WTC11 (cell line): Measurements from ENCODE around the gene ATXN3L. TPM values are rescaled to one million over a fixed set of nuclear protein-coding genes. Genes with fewer than 3 reads are reported as not detected.
A peak's percentile ranks its signal among the peaks of the same experiment; 100 is the strongest.

Source experiments
- ATAC-seq: fragments of 200-7000 bp; cut with Tn5 transposase; 2 replicates; pipeline ENCODE4 v1.10.0; 2021; ENCODE audit warnings: mild to moderate bottlenecking, moderate library complexity
- CTCF ChIA-PET: fragments of 300-600 bp; sonication (Branson Sonifier 250); formaldehyde crosslinking; loops from one replicate; lab custom pipeline; 2021; ENCODE audit warnings: antibody characterized with exemption; lab: Charles Lee
- POLR2A ChIA-PET: fragments of 350-600 bp; sonication (Branson Sonifier 250); formaldehyde crosslinking; loops from one replicate; lab custom pipeline; 2021; ENCODE audit warnings: antibody characterized with exemption; lab: Charles Lee
- DNase-seq: peaks from one replicate; pipeline ENCODE4 v3.0.0; 2021; ENCODE audit warnings: low spot score
- H3K27ac Mint-ChIP-seq: 2 replicates; pipeline ENCODE4 v1.8.0; 2021; ENCODE audit warnings: mixed read lengths
- H3K27me3 Mint-ChIP-seq: 2 replicates; pipeline ENCODE4 v1.8.0; 2021; ENCODE audit warnings: low read depth, mild to moderate bottlenecking, moderate library complexity, mixed read lengths
- H3K36me3 Mint-ChIP-seq: 2 replicates; pipeline ENCODE4 v1.8.0; 2021; ENCODE audit warnings: mixed read lengths
- H3K4me1 Mint-ChIP-seq: 2 replicates; pipeline ENCODE4 v1.8.0; 2022; ENCODE audit warnings: mixed read lengths
- H3K4me3 Mint-ChIP-seq: 2 replicates; pipeline ENCODE4 v1.8.0; 2021; ENCODE audit warnings: mild to moderate bottlenecking, moderate library complexity, mixed read lengths
- H3K9me3 Mint-ChIP-seq: 2 replicates; pipeline ENCODE4 v1.8.0; 2021; ENCODE audit warnings: mixed read lengths
- CREM ChIP-seq: sonication (generic); formaldehyde crosslinking; IDR thresholded peaks from 2 replicates; pipeline ENCODE4 v1.8.1; 2022; ENCODE audit warnings: mild to moderate bottlenecking, missing genetic modification reagents, moderate library complexity
- NFATC4 ChIP-seq: fragments of 250-450 bp; sonication (Bioruptor Pico); IDR thresholded peaks from 2 replicates; pipeline ENCODE4 v1.9.0; 2021; ENCODE audit warnings: mild to moderate bottlenecking
- OVOL2 ChIP-seq: fragments of 250-450 bp; sonication (Bioruptor Pico); IDR thresholded peaks from 2 replicates; pipeline ENCODE4 v1.9.0; 2021; ENCODE audit warnings: mild to moderate bottlenecking, borderline replicate concordance
- SOX15 ChIP-seq: fragments of 250-450 bp; sonication (Bioruptor Pico); IDR thresholded peaks from 2 replicates; pipeline ENCODE4 v1.9.0; 2021; ENCODE audit warnings: mild to moderate bottlenecking
- ZBTB21 ChIP-seq: sonication (generic); formaldehyde crosslinking; IDR thresholded peaks from 2 replicates; pipeline ENCODE4 v1.8.1; 2023; ENCODE audit warnings: mild to moderate bottlenecking, missing genetic modification reagents, borderline replicate concordance
- total RNA-seq: library from RNA; stranded (reverse); gene quantifications from 3 replicates; pipeline ENCODE4 v1.2.3, GENCODE V29; 2021
- TF ChIP-seq, protein P1 (sequence below): sonication (generic); formaldehyde crosslinking; IDR thresholded peaks from 2 replicates; pipeline ENCODE4 v1.8.0; 2022; ENCODE audit warnings: mild to moderate bottlenecking, missing genetic modification reagents
- TF ChIP-seq, protein P2 (sequence below): sonication (generic); formaldehyde crosslinking; IDR thresholded peaks from 2 replicates; pipeline ENCODE4 v1.8.1; 2022; ENCODE audit warnings: missing genetic modification reagents, borderline replicate concordance
- TF ChIP-seq, protein P3 (sequence below): sonication (generic); formaldehyde crosslinking; IDR thresholded peaks from 2 replicates; pipeline ENCODE4 v1.8.0; 2022; ENCODE audit warnings: mild to moderate bottlenecking, missing genetic modification reagents
- TF ChIP-seq, protein P4 (sequence below): sonication (generic); formaldehyde crosslinking; IDR thresholded peaks from 2 replicates; pipeline ENCODE4 v1.8.1; 2023; ENCODE audit warnings: mild to moderate bottlenecking, missing genetic modification reagents, moderate library complexity
- TF ChIP-seq, protein P5 (sequence below): sonication (generic); formaldehyde crosslinking; IDR thresholded peaks from 2 replicates; pipeline ENCODE4 v1.8.0; 2022; ENCODE audit warnings: mild to moderate bottlenecking, missing genetic modification reagents
- TF ChIP-seq, protein P6 (sequence below): sonication (generic); formaldehyde crosslinking; conservative IDR thresholded peaks from 2 replicates; pipeline ENCODE4 v1.8.1; 2023; ENCODE audit warnings: mild to moderate bottlenecking, low read depth, missing genetic modification reagents, moderate library complexity

ATXN3L gene
- total RNA-seq, 1 experiment from 2014 or later = not detected

DNA sequence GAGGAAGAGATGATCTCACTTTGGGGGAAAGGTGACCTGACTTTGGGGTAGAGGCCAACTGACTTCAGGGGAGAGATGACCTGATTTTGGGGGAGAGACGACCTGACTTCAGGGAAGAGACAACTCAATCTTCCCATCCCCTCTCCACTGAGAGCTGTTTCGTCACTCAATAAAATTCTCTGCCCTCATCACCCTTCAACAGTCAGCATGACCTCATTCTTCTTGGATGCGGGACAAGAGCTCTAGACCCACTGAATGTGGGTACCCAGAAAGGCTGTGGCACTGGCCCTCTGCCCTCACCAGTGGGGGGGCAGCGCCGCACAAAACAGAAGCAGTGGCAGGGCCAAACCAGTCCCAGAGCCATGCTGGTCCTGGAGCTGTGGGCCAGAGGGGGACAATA lies 34.6 kb downstream of the ATXN3L start:
- peak overlapping the region; percentile 58 for H3K27ac Mint-ChIP-seq
- ChIA-PET POLR2A (no interaction called here), CTCF (no interaction called here)
- no peak overlapping the region for H3K4me3 Mint-ChIP-seq
- peaks cover 30% of the 10 kb centered on the region for H3K36me3 Mint-ChIP-seq
- ATAC-seq (no peak), DNase-seq (no peak)
- TF ChIP-seq, protein P1, sequence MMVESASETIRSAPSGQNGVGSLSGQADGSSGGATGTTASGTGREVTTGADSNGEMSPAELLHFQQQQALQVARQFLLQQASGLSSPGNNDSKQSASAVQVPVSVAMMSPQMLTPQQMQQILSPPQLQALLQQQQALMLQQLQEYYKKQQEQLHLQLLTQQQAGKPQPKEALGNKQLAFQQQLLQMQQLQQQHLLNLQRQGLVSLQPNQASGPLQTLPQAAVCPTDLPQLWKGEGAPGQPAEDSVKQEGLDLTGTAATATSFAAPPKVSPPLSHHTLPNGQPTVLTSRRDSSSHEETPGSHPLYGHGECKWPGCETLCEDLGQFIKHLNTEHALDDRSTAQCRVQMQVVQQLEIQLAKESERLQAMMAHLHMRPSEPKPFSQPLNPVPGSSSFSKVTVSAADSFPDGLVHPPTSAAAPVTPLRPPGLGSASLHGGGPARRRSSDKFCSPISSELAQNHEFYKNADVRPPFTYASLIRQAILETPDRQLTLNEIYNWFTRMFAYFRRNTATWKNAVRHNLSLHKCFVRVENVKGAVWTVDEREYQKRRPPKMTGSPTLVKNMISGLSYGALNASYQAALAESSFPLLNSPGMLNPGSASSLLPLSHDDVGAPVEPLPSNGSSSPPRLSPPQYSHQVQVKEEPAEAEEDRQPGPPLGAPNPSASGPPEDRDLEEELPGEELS (CRISPR knock-in tag) = no peak
- no peak for TF ChIP-seq SOX15 (CRISPR knock-in tag)
- TF ChIP-seq, protein P2, sequence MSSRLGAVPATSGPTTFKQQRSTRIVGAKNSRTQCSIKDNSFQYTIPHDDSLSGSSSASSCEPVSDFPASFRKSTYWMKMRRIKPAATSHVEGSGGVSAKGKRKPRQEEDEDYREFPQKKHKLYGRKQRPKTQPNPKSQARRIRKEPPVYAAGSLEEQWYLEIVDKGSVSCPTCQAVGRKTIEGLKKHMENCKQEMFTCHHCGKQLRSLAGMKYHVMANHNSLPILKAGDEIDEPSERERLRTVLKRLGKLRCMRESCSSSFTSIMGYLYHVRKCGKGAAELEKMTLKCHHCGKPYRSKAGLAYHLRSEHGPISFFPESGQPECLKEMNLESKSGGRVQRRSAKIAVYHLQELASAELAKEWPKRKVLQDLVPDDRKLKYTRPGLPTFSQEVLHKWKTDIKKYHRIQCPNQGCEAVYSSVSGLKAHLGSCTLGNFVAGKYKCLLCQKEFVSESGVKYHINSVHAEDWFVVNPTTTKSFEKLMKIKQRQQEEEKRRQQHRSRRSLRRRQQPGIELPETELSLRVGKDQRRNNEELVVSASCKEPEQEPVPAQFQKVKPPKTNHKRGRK (CRISPR knock-in tag) = no peak
- peaks cover 30% of the 10 kb centered on the region for H3K9me3 Mint-ChIP-seq
- peaks cover 65% of the 10 kb centered on the region for H3K4me1 Mint-ChIP-seq
- H3K27me3 Mint-ChIP-seq = peaks cover 3% of the 10 kb centered on the region

DNA sequence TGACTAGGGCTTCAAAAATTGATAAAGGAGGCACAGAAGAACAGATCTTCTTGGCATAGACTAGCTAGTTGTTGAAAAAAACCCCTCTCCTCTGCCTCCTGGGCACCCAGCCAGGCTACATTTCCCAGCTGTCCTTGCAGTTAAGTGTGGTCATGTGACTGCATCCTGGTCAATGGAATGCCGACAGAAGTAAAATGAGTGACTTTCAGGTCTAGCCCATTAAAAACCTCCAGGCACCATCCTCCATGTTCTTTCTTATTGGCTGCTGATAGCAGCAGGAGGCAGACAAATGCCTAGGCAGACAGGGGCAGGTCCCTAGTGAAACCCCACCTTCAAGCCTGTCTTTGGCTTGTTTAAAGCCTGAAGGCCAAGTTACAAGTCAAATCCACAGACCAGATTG lies 35.3 kb downstream of the ATXN3L start:
- CTCF ChIA-PET = interaction anchor here (1.1 kb wide), 1 partner anchor 337 kb away, joined by 4 read pairs; no protein-coding TSS in a partner anchor
- POLR2A ChIA-PET = interaction anchor here (1.4 to 1.7 kb wide), 2 partner anchors 305 to 309 kb away, joined by 3 to 4 read pairs; partner anchors contain the start of gene TMSB4X
- ATAC-seq (no peak), DNase-seq (no peak)
- peaks cover 30% of the 10 kb centered on the region for H3K9me3 Mint-ChIP-seq
- no peak overlapping the region for H3K4me3 Mint-ChIP-seq
- H3K27ac Mint-ChIP-seq = no peak overlapping the region; the same call in 1 of the 2 replicates
- peaks cover 64% of the 10 kb centered on the region for H3K4me1 Mint-ChIP-seq
- peaks cover 3% of the 10 kb centered on the region for H3K27me3 Mint-ChIP-seq
- H3K36me3 Mint-ChIP-seq = peaks cover 30% of the 10 kb centered on the region
- TF ChIP-seq, protein P3, sequence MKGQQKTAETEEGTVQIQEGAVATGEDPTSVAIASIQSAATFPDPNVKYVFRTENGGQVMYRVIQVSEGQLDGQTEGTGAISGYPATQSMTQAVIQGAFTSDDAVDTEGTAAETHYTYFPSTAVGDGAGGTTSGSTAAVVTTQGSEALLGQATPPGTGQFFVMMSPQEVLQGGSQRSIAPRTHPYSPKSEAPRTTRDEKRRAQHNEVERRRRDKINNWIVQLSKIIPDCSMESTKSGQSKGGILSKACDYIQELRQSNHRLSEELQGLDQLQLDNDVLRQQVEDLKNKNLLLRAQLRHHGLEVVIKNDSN = peak; percentile 55
- TF ChIP-seq, protein P1 (CRISPR knock-in tag) = no peak
- TF ChIP-seq, protein P4, sequence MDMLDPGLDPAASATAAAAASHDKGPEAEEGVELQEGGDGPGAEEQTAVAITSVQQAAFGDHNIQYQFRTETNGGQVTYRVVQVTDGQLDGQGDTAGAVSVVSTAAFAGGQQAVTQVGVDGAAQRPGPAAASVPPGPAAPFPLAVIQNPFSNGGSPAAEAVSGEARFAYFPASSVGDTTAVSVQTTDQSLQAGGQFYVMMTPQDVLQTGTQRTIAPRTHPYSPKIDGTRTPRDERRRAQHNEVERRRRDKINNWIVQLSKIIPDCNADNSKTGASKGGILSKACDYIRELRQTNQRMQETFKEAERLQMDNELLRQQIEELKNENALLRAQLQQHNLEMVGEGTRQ (CRISPR knock-in tag) = peak; percentile 75

DNA sequence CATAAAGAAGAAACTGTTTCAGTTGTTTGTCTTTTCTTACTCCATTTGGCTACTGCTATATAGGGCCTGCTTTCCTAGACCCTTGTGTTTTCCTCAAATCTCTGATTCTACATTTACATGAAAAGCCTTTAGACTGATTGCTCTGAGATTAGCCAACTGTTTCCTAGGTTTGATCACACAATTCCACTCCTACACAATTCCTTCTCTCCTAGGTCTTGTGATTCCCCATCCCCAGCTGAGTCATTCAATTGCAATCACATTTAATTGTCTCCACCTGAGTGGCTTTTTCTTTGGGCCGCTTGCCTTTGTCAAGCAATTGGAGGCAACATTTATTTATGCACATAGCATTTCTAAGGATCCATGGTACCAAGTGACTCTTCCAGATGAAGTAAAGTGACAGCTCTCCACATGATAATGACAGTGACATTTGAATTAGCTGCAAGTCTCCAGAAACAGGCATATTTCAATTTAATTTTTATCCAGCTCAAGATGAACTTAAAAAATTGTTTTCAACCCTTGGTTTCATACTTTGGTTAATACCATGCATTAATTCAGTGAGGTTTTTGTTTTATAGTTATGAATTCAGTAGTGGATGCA lies 35.8 kb downstream of the ATXN3L start:
- peak overlapping the region; percentile 97 for H3K27ac Mint-ChIP-seq

DNA sequence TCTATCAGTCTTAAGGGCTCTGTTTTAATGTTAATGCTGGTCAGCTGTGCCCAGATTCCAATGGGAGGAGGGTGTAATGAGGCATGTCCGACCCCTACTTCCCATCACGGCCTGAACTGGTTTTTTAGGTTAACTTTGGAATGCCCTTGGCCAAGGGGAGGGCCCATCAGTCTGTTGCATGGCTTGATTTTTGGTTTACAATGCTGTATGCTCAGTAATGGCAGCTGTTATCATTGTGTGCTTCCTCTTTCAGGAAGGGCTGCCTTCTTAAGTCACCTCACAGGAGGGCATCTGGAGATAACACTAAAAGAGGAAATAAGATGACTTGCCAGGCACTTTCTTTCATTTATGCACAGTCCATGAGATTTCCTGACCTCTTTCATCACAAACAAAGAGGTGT lies 36.3 kb downstream of the ATXN3L start:
- ATAC-seq (peak; percentile 87), DNase-seq (peak; percentile 19)
- Mint-ChIP-seq H3K27ac (peak overlapping the region; percentile 97), H3K4me1 (peaks cover 54% of the 10 kb centered on the region), H3K36me3 (peaks cover 30% of the 10 kb centered on the region), H3K27me3 (peaks cover 3% of the 10 kb centered on the region), H3K4me3 (no peak overlapping the region), H3K9me3 (peaks cover 30% of the 10 kb centered on the region)
- POLR2A ChIA-PET = interaction anchor here (1.4 to 1.7 kb wide), 2 partner anchors 304 to 308 kb away, joined by 3 to 4 read pairs; partner anchors contain the start of gene TMSB4X
- CTCF ChIA-PET = interaction anchor here (1.1 kb wide), 1 partner anchor 336 kb away, joined by 4 read pairs; no protein-coding TSS in a partner anchor
- TF ChIP-seq, protein P5, sequence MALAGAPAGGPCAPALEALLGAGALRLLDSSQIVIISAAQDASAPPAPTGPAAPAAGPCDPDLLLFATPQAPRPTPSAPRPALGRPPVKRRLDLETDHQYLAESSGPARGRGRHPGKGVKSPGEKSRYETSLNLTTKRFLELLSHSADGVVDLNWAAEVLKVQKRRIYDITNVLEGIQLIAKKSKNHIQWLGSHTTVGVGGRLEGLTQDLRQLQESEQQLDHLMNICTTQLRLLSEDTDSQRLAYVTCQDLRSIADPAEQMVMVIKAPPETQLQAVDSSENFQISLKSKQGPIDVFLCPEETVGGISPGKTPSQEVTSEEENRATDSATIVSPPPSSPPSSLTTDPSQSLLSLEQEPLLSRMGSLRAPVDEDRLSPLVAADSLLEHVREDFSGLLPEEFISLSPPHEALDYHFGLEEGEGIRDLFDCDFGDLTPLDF (CRISPR knock-in tag) = no peak
- TF ChIP-seq CREM (CRISPR knock-in tag) (no peak), OVOL2 (no peak), NFATC4 (CRISPR knock-in tag) (no peak), ZBTB21 (CRISPR knock-in tag) (no peak)
- TF ChIP-seq, protein P6, sequence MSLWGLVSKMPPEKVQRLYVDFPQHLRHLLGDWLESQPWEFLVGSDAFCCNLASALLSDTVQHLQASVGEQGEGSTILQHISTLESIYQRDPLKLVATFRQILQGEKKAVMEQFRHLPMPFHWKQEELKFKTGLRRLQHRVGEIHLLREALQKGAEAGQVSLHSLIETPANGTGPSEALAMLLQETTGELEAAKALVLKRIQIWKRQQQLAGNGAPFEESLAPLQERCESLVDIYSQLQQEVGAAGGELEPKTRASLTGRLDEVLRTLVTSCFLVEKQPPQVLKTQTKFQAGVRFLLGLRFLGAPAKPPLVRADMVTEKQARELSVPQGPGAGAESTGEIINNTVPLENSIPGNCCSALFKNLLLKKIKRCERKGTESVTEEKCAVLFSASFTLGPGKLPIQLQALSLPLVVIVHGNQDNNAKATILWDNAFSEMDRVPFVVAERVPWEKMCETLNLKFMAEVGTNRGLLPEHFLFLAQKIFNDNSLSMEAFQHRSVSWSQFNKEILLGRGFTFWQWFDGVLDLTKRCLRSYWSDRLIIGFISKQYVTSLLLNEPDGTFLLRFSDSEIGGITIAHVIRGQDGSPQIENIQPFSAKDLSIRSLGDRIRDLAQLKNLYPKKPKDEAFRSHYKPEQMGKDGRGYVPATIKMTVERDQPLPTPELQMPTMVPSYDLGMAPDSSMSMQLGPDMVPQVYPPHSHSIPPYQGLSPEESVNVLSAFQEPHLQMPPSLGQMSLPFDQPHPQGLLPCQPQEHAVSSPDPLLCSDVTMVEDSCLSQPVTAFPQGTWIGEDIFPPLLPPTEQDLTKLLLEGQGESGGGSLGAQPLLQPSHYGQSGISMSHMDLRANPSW (CRISPR knock-in tag) = no peak

More for the DNA sequence above, 35.8 kb downstream of the ATXN3L start:
- no peak overlapping the region; the same call in 1 of the 2 replicates for H3K4me3 Mint-ChIP-seq
- ATAC-seq (peak; percentile 71), DNase-seq (peak; percentile 14)
- H3K36me3 Mint-ChIP-seq = peaks cover 30% of the 10 kb centered on the region
- H3K9me3 Mint-ChIP-seq = peaks cover 30% of the 10 kb centered on the region
- peaks cover 59% of the 10 kb centered on the region for H3K4me1 Mint-ChIP-seq
- TF ChIP-seq SOX15 (CRISPR knock-in tag) = no peak
- ChIA-PET POLR2A (interaction anchor here (1.4 to 1.7 kb wide), 2 partner anchors 305 to 309 kb away, joined by 3 to 4 read pairs; partner anchors contain the start of gene TMSB4X), CTCF (interaction anchor here (1.1 kb wide), 1 partner anchor 337 kb away, joined by 4 read pairs; no protein-coding TSS in a partner anchor)
- peaks cover 3% of the 10 kb centered on the region for H3K27me3 Mint-ChIP-seq
